H7 (cell line): ENCODE results near the gene IKZF1. TPM values are rescaled to one million over a fixed set of nuclear protein-coding genes. Genes with fewer than 3 reads are reported as not detected.

Experiments
- DNase-seq: peaks from one replicate; pipeline ENCODE4 v3.0.0; 2012
- H3K27me3 ChIP-seq: 2 replicates; pipeline ENCODE4 v1.6.0; 2011; ENCODE audit warnings: mild to moderate bottlenecking, low read length; ENCODE audit not compliant: control insufficient read depth, insufficient read depth
- H3K36me3 ChIP-seq: replicated peaks from 2 replicates; pipeline ENCODE4 v1.5.1; 2011; ENCODE audit warnings: low read length; ENCODE audit not compliant: control insufficient read depth, insufficient read depth
- H3K4me3 ChIP-seq: 2 replicates; pipeline ENCODE4 v1.5.1; 2011; ENCODE audit warnings: low read depth, mild to moderate bottlenecking, control low read depth, low read length, moderate library complexity; ENCODE audit not compliant: insufficient read depth
- total RNA-seq: library from RNA; depleted of rRNA; stranded (reverse); fragments of >200 nt; shearing (Covaris generic); gene quantifications from 2 replicates; pipeline ENCODE4 v1.2.3, GENCODE V29; 2014

Gene IKZF1
- total RNA-seq, 1 experiment from 2014 or later = 1.4 TPM

- no peaks in the 10 kb centered on the region for H3K27me3 ChIP-seq
- no peak for DNase-seq
- no peaks in the 10 kb centered on the region for H3K36me3 ChIP-seq
- no peak overlapping the region for H3K4me3 ChIP-seq
These were observed 30.2 kb upstream of the IKZF1 start for GRCh38 chr7:50274361-50274760.

DNA sequence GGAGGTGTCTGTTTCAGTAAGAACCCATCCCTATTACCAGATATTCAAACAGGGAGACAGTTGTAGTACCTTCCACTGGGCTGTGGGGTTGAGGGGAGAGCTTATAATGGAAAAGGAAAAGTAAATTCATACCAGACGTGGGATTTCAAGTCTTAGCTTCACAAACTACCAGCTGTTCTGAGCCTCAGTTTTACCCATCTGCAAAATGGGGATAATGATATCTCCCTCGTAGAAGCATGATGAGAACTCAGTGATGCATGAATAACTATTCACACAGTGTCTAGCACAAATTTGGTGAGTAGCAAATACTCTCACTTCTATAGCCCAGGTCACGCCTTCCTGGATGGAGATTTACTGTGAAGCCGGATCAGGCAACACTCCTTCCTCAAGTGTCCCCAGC lies 29.1 kb upstream of the IKZF1 start:
- DNase-seq = no peak
- H3K27me3 ChIP-seq = no peaks in the 10 kb centered on the region
- H3K4me3 ChIP-seq = no peak overlapping the region
- no peaks in the 10 kb centered on the region for H3K36me3 ChIP-seq

- Histone ChIP-seq H3K27me3 (no peaks in the 10 kb centered on the region), H3K36me3 (no peaks in the 10 kb centered on the region), H3K4me3 (no peak overlapping the region)
- DNase-seq = no peak
These were observed 28.0 kb upstream of the IKZF1 start for GRCh38 chr7:50276483-50276882.

GRCh38 chr7:50278120-50278519 lies 26.4 kb upstream of the IKZF1 start:
- no peak for DNase-seq
- no peaks in the 10 kb centered on the region for H3K36me3 ChIP-seq
- H3K4me3 ChIP-seq = no peak overlapping the region
- H3K27me3 ChIP-seq = no peaks in the 10 kb centered on the region

DNA sequence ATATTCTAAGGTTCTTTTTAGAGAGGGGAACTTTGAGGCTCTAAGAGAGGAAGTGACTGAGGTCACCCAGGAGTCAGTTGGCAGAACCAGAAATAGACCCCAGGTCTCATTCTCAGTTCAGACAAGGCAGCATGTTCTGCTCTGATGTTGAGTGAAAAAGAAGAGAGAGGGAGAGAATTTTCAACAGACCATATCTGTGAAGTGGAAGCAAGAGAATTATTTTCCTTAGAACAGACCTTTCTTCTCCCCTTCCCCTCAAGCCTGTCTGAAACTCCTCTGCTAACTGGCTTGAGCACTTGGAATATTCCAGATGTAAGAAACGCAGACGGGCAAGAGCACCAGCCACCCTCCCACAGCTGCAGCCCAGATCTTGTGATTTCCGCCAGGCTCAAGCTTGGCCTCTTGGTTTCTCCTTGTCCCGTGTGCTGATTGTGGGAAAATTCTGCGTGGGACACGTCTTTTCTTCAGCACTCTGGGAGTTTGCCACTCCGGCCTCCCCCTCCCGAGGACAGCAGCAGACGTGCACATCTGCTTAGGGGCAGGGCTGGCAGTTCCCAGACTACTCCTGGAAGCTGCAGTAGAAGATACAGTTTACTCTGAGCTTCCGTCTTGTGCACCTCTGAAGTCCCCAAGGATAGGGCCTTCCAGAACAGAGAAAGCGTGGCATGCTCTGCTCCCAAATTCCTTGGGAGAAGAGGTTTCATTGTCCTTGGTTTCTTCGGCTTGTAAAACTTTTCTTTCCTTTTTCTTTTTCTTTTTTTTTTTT lies 22.7 kb upstream of the IKZF1 start:
- Histone ChIP-seq H3K36me3 (no peaks in the 10 kb centered on the region), H3K4me3 (no peak overlapping the region), H3K27me3 (no peaks in the 10 kb centered on the region)
- DNase-seq = no peak

GRCh38 chr7:50282813-50283605 lies 21.5 kb upstream of the IKZF1 start:
- no peaks in the 10 kb centered on the region for H3K27me3 ChIP-seq
- H3K36me3 ChIP-seq = no peaks in the 10 kb centered on the region
- no peak for DNase-seq
- no peak overlapping the region for H3K4me3 ChIP-seq

GRCh38 chr7:50283731-50284130 lies 20.8 kb upstream of the IKZF1 start:
- Histone ChIP-seq H3K36me3 (no peaks in the 10 kb centered on the region), H3K27me3 (no peaks in the 10 kb centered on the region), H3K4me3 (no peak overlapping the region)
- no peak for DNase-seq

DNA sequence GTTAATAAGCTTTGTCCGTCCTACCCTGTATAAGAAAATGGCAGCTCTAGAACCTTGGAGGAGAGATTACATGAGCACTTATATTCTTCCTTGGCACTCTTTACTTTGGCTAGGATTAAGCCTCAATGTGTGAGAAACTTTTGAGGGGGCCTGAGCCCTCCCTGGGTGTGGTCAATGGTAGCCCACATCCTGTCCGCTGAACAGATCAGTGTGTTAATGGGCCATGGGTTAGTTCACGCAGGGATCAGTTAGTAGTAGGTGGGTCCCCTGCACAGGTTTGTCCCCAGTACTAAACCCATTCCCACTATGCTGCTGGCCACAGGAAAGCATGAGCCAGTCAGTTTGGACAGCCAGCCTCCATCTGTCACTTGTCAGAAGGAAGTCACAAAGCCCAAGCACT lies 20.2 kb upstream of the IKZF1 start:
- DNase-seq = no peak

GRCh38 chr7:50285269-50285668 lies 19.2 kb upstream of the IKZF1 start:
- Histone ChIP-seq H3K4me3 (no peak overlapping the region), H3K36me3 (no peaks in the 10 kb centered on the region), H3K27me3 (no peaks in the 10 kb centered on the region)
- DNase-seq = no peak

More for the DNA sequence above, 20.2 kb upstream of the IKZF1 start:
- Histone ChIP-seq H3K4me3 (no peak overlapping the region), H3K36me3 (no peaks in the 10 kb centered on the region), H3K27me3 (no peaks in the 10 kb centered on the region)

DNA sequence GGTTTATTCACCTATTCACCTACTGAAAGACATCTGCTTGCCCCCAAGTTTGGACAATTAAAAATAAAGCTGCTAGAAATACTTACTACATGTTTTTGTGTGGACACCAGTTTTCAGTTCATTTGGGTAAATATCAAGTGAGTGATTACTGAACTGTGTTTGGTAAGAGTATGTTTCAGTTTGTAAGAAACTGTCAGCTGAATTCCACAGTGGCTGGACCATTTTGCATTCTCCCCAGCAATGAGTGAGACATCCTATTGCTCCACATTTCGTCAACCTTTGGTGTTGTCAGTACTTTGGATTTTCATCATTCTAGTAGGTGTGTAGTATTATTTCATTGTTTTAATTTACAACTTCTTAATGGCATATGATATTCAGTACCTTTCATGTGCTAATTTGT lies 17.4 kb upstream of the IKZF1 start:
- no peaks in the 10 kb centered on the region for H3K27me3 ChIP-seq
- DNase-seq = no peak
- H3K36me3 ChIP-seq = no peaks in the 10 kb centered on the region
- H3K4me3 ChIP-seq = no peak overlapping the region

GRCh38 chr7:50292165-50292757 lies 12.3 kb upstream of the IKZF1 start:
- no peak for DNase-seq
- no peaks in the 10 kb centered on the region for H3K27me3 ChIP-seq
- no peak overlapping the region for H3K4me3 ChIP-seq
- no peaks in the 10 kb centered on the region for H3K36me3 ChIP-seq

GRCh38 chr7:50292763-50293162 lies 11.8 kb upstream of the IKZF1 start:
- H3K27me3 ChIP-seq = no peaks in the 10 kb centered on the region
- H3K4me3 ChIP-seq = no peak overlapping the region
- no peaks in the 10 kb centered on the region for H3K36me3 ChIP-seq
- no peak for DNase-seq

DNA sequence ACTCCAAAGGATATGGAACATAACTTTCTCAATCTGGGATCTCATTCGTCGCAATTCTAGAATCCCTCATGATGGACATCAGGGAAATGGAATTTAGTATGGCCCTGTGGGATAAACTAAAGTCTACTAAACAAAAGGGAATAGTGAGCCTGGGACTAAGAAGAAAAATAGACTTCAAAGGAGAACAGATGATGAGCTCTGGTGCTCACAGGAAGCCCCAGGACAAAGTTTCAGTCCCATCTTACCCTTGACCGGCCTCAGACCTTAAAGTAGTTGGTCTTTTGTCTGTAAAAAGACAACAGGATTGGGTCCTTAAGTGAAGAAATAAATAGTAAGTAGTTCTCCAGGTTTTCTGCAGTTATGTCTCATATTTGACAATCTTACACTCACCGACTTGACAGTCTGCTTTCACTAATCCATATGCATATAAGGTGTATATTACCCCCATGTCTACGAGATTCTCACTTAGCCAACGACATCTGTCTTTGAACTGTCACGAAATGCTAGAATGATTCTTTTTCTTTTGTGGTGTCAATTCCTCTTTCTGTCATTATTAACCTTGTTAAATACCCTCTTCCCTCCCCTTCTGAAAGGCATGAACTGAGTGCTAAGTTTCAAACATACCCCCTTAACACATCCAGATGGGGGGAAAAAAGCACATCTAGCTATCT lies 10.9 kb upstream of the IKZF1 start:
- no peaks in the 10 kb centered on the region for H3K27me3 ChIP-seq
- H3K4me3 ChIP-seq = no peak overlapping the region
- no peaks in the 10 kb centered on the region for H3K36me3 ChIP-seq
- DNase-seq = no peak

- H3K36me3 ChIP-seq = no peaks in the 10 kb centered on the region
- no peaks in the 10 kb centered on the region for H3K27me3 ChIP-seq
- no peak for DNase-seq
- no peak overlapping the region for H3K4me3 ChIP-seq
These were observed 9.4 kb upstream of the IKZF1 start for GRCh38 chr7:50295133-50295532.
